Stimulated activated CD4-positive, alpha-beta T cell treated with anti-CD3 and anti-CD28 coated beads, Interleukin-4, amount 100 ng/mL, for 4 hours (primary cell): ENCODE results near the gene RHOF.

ENCODE experiments used
- DNase-seq, 2 experiments: peaks; one replicate each; pipeline ENCODE4 v3.0.0-alpha.2; 2020

Gene RHOF

GRCh38 chr12:121819212-121819949, 25.9 kb upstream of the RHOF start:
- no peak for DNase-seq

GRCh38 chr12:121817648-121818043, 24.2 kb upstream of the RHOF start:
- DNase-seq: no peak

- DNase-seq: no peak
Measured at GRCh38 chr12:121816925-121817647, 23.6 kb upstream of the RHOF start.

GRCh38 chr12:121815263-121815662, 21.8 kb upstream of the RHOF start:
- DNase-seq: no peak

GRCh38 chr12:121814429-121815119, 21.1 kb upstream of the RHOF start:
- no peak for DNase-seq

GRCh38 chr12:121813951-121814350, 20.5 kb upstream of the RHOF start:
- DNase-seq: no peak

GRCh38 chr12:121812921-121813896, 19.7 kb upstream of the RHOF start:
- DNase-seq: no peak

GRCh38 chr12:121812320-121812871, 18.9 kb upstream of the RHOF start:
- DNase-seq: peak in 1 of 2 experiments; percentile 42

GRCh38 chr12:121811434-121812319, 18.2 kb upstream of the RHOF start:
- DNase-seq: peak; percentile 48 to 74

- DNase-seq: no peak
Measured at GRCh38 chr12:121810833-121811433, 17.4 kb upstream of the RHOF start.

GRCh38 chr12:121810234-121810817, 16.8 kb upstream of the RHOF start:
- DNase-seq: no peak

GRCh38 chr12:121809712-121810116, 16.2 kb upstream of the RHOF start:
- no peak for DNase-seq

GRCh38 chr12:121808623-121809022, 15.1 kb upstream of the RHOF start:
- DNase-seq: no peak

GRCh38 chr12:121807642-121808347, 14.3 kb upstream of the RHOF start:
- no peak for DNase-seq

- no peak for DNase-seq
Measured at GRCh38 chr12:121806546-121807423, 13.3 kb upstream of the RHOF start.

GRCh38 chr12:121806009-121806545, 12.6 kb upstream of the RHOF start:
- no peak for DNase-seq

- DNase-seq: no peak
Measured at GRCh38 chr12:121805171-121806008, 11.9 kb upstream of the RHOF start.
